DND-41 (cell line): ENCODE measurements around the gene KBTBD13.

Experiments used
- ATAC-seq: fragments of 200-7000 bp; cut with Tn5 transposase; 3 replicates; pipeline ENCODE4 v1.9.1; 2021; ENCODE audit warnings: low read depth; ENCODE audit not compliant: insufficient read depth
- DNase-seq: peaks from one replicate; pipeline ENCODE4 v3.0.0-alpha.2; 2020
- H2AFZ ChIP-seq: 2 replicates; pipeline ENCODE4 v1.6.0; 2012; ENCODE audit warnings: low read depth, low read length
- H3K27ac ChIP-seq: 2 replicates; pipeline ENCODE4 v1.5.1; 2012; ENCODE audit warnings: low read length, inconsistent platforms
- H3K27me3 ChIP-seq: fragments of 200-600 bp; sonication (generic); 2 replicates; pipeline ENCODE4 v1.6.0; 2012; ENCODE audit warnings: low read length, mild to moderate bottlenecking, inconsistent platforms; ENCODE audit not compliant: insufficient read depth, poor library complexity
- H3K36me3 ChIP-seq: 2 replicates; pipeline ENCODE4 v1.5.1; 2012; ENCODE audit warnings: low read length, inconsistent platforms; ENCODE audit not compliant: insufficient read depth
- H3K4me1 ChIP-seq: 2 replicates; pipeline ENCODE4 v1.5.1; 2012; ENCODE audit warnings: mild to moderate bottlenecking, low read length; ENCODE audit not compliant: insufficient read depth
- H3K4me2 ChIP-seq: 2 replicates; pipeline ENCODE4 v1.6.0; 2012; ENCODE audit warnings: mild to moderate bottlenecking, moderate library complexity, low read length, inconsistent platforms; ENCODE audit not compliant: insufficient read depth
- H3K4me3 ChIP-seq, 2 experiments: fragments of 200-600 bp in 1 of 2; shearing (Covaris generic) in 1 of 2; 2 replicates each; pipeline ENCODE4 v1.5.1; 2012 to 2016; ENCODE audit warnings: inconsistent platforms in 2 of 2, low read length in 2 of 2, mild to moderate bottlenecking in 2 of 2, low read depth in 1 of 2, moderate library complexity in 1 of 2
- H3K79me2 ChIP-seq: 2 replicates; pipeline ENCODE4 v1.6.0; 2012; ENCODE audit warnings: low read length, inconsistent platforms; ENCODE audit not compliant: insufficient read depth
- H3K9ac ChIP-seq: 2 replicates; pipeline ENCODE4 v1.6.0; 2012; ENCODE audit warnings: low read depth, mild to moderate bottlenecking, inconsistent platforms, low read length, moderate library complexity
- H3K9me3 ChIP-seq: 2 replicates; pipeline ENCODE4 v1.5.1; 2012; ENCODE audit warnings: low read length, moderate library complexity, mild to moderate bottlenecking, inconsistent platforms; ENCODE audit not compliant: insufficient read depth, severe bottlenecking
- H4K20me1 ChIP-seq: 2 replicates; pipeline ENCODE4 v1.6.0; 2012; ENCODE audit warnings: low read length; ENCODE audit not compliant: insufficient read depth
- CTCF ChIP-seq: IDR thresholded peaks from 2 replicates; pipeline ENCODE4 v1.5.1; 2012; ENCODE audit warnings: borderline replicate concordance, low read length, moderate library complexity, mild to moderate bottlenecking; ENCODE audit not compliant: poor library complexity, severe bottlenecking; ENCODE audit errors: extremely low read depth
- EZH2 ChIP-seq: IDR thresholded peaks from 3 replicates; pipeline ENCODE4 v1.6.1; 2012; ENCODE audit warnings: borderline replicate concordance, low read depth, mild to moderate bottlenecking, moderate library complexity, low read length, inconsistent platforms; ENCODE audit not compliant: severe bottlenecking

KBTBD13 gene

GRCh38 chr15:65052956-65053355 is 23.6 kb upstream of the KBTBD13 start:
- H3K79me2 ChIP-seq, result no peaks in the 10 kb centered on the region
- no peak overlapping the region for H2AFZ ChIP-seq
- no peak overlapping the region for H3K4me2 ChIP-seq
- no peak for ATAC-seq
- no peak for TF ChIP-seq EZH2
- TF ChIP-seq CTCF, result no peak
- H3K36me3 ChIP-seq, result no peaks in the 10 kb centered on the region
- H3K9ac ChIP-seq, result no peak overlapping the region
- no peak for DNase-seq
- H3K9me3 ChIP-seq, result no peaks in the 10 kb centered on the region
- H3K4me3 ChIP-seq, result no peak overlapping the region
- peaks cover 34% of the 10 kb centered on the region for H3K4me1 ChIP-seq
- H3K27me3 ChIP-seq, result no peaks in the 10 kb centered on the region
- H3K27ac ChIP-seq, result no peak overlapping the region
- no peaks in the 10 kb centered on the region for H4K20me1 ChIP-seq

GRCh38 chr15:65054333-65055200 is 22.0 kb upstream of the KBTBD13 start:
- Histone ChIP-seq H4K20me1 (no peaks in the 10 kb centered on the region), H3K9me3 (no peaks in the 10 kb centered on the region), H3K27ac (no peak overlapping the region), H2AFZ (peak overlapping the region; percentile 33; the same call in 1 of the 2 replicates), H3K79me2 (no peaks in the 10 kb centered on the region), H3K4me1 (peaks cover 25% of the 10 kb centered on the region), H3K4me2 (no peak overlapping the region), H3K9ac (no peak overlapping the region), H3K27me3 (no peaks in the 10 kb centered on the region), H3K4me3 (no peak overlapping the region), H3K36me3 (no peaks in the 10 kb centered on the region)
- ATAC-seq (peak; percentile 57), DNase-seq (peak; percentile 70)
- peak; percentile 87 for TF ChIP-seq CTCF
- TF ChIP-seq EZH2, result no peak

GRCh38 chr15:65055201-65055870 is 21.2 kb upstream of the KBTBD13 start:
- H3K27ac ChIP-seq, result peak overlapping the region; percentile 33; the same call in 1 of the 2 replicates
- peak; percentile 94 for ATAC-seq
- H4K20me1 ChIP-seq, result no peaks in the 10 kb centered on the region
- H3K36me3 ChIP-seq, result no peaks in the 10 kb centered on the region
- no peak overlapping the region for H3K9ac ChIP-seq
- H3K4me3 ChIP-seq, result no peak overlapping the region
- peak; percentile 72 for DNase-seq
- peaks cover 22% of the 10 kb centered on the region for H3K4me1 ChIP-seq
- no peak overlapping the region for H2AFZ ChIP-seq
- no peaks in the 10 kb centered on the region for H3K9me3 ChIP-seq
- TF ChIP-seq CTCF (no peak), EZH2 (no peak)
- H3K4me2 ChIP-seq, result no peak overlapping the region
- H3K79me2 ChIP-seq, result no peaks in the 10 kb centered on the region
- no peaks in the 10 kb centered on the region for H3K27me3 ChIP-seq
